Activated naive CD4-positive, alpha-beta T cell (primary cell): ENCODE data around the gene MICOS13.

Source experiments
- DNase-seq, 4 experiments: peaks; one replicate each; lab custom pipeline; 2025; lab: John Stamatoyannopoulos, UW

The MICOS13 gene

GRCh38 chr19:5628461-5628860 is 51.9 kb downstream of the MICOS13 start:
- no peak for DNase-seq
